HG02840 (cell line): ENCODE measurements around the gene DROSHA.
"Not testable (repeated sequence)": the region's sequence is repeated elsewhere in the genome, so short reads cannot be mapped to it uniquely, and the experiment has no call there.

Experiments
- ATAC-seq: cut with Tn5 transposase; IDR thresholded peaks from one replicate; pipeline ENCODE4 v1.9.1; 2021; ENCODE audit warnings: mild to moderate bottlenecking, moderate library complexity, moderate number of reproducible peaks; ENCODE audit not compliant: unreplicated experiment, low FRiP score

Gene DROSHA, protein sequence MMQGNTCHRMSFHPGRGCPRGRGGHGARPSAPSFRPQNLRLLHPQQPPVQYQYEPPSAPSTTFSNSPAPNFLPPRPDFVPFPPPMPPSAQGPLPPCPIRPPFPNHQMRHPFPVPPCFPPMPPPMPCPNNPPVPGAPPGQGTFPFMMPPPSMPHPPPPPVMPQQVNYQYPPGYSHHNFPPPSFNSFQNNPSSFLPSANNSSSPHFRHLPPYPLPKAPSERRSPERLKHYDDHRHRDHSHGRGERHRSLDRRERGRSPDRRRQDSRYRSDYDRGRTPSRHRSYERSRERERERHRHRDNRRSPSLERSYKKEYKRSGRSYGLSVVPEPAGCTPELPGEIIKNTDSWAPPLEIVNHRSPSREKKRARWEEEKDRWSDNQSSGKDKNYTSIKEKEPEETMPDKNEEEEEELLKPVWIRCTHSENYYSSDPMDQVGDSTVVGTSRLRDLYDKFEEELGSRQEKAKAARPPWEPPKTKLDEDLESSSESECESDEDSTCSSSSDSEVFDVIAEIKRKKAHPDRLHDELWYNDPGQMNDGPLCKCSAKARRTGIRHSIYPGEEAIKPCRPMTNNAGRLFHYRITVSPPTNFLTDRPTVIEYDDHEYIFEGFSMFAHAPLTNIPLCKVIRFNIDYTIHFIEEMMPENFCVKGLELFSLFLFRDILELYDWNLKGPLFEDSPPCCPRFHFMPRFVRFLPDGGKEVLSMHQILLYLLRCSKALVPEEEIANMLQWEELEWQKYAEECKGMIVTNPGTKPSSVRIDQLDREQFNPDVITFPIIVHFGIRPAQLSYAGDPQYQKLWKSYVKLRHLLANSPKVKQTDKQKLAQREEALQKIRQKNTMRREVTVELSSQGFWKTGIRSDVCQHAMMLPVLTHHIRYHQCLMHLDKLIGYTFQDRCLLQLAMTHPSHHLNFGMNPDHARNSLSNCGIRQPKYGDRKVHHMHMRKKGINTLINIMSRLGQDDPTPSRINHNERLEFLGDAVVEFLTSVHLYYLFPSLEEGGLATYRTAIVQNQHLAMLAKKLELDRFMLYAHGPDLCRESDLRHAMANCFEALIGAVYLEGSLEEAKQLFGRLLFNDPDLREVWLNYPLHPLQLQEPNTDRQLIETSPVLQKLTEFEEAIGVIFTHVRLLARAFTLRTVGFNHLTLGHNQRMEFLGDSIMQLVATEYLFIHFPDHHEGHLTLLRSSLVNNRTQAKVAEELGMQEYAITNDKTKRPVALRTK (N-terminal part only)

GRCh38 chr5:31531888-31532547 is at the start of gene DROSHA, which contains the start of gene C5orf22:
DROSHA (minus strand) TSS chr5:31532093; CDS start chr5:31529059, 3,034 bp downstream.
C5orf22 (plus strand) TSS chr5:31532301; CDS start chr5:31532393, 92 bp downstream.
- ATAC-seq = peak; percentile 98

DNA sequence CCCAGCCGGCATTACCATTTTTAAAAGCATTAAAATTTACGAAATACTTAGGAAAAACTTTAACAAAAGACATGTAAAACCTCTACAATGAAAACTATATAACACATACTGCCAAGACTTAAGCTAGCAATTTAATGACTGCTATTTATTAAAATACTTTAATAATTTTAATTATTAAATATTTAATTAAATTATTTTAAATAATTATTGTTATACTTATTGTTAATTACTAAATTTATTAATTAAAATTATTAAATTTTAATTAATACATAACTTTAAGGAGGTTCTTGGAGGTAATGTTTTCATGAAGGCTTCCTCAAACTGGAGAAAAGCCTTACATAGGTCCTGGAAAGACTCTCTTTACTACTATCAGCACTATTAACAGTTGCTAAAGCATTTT is 47.7 kb upstream of the DROSHA start:
- no peak for ATAC-seq

- ATAC-seq = no peak
Observed at GRCh38 chr5:31577438-31577837, 45.5 kb upstream of the DROSHA start.

DNA sequence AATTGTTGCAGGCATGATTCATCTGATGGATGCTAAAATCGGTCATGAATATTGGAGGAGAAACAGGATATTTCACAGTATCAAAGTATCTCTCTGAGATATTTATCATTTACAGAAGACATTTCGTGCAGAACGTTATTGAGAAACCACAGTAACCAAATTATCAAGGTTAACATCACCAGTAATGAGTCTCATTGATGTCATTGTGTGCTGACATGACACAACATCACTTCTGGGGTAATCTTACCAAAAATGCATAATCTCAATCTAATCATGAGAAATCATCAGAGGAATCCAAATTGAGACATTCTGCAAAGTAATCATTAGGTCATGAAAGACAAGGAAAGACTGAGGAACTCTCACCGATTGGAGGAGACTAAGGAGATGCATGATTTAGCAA is 42.9 kb upstream of the DROSHA start:
- no peak for ATAC-seq

- peak; percentile 70 for ATAC-seq
Observed at GRCh38 chr5:31573494-31574142, 41.7 kb upstream of the DROSHA start.

DNA sequence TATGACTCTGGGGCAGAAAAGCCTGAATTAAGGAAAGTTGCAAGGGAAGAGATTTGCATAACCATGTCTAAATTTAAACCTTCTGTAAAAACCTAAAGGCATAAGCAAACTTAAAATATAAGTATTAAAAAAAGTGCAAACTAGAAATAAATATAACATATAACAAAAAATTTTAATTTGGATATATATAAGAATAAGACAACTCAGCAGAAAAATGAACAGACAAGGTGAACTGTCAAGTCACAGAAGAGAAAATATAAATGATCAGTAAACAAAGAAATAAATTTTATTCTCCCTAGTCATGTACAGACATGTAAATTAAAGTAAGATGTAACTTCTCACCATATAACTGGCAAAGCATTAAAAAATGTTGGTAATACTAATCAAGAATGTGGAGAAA is 37.2 kb upstream of the DROSHA start:
- no peak for ATAC-seq

DNA sequence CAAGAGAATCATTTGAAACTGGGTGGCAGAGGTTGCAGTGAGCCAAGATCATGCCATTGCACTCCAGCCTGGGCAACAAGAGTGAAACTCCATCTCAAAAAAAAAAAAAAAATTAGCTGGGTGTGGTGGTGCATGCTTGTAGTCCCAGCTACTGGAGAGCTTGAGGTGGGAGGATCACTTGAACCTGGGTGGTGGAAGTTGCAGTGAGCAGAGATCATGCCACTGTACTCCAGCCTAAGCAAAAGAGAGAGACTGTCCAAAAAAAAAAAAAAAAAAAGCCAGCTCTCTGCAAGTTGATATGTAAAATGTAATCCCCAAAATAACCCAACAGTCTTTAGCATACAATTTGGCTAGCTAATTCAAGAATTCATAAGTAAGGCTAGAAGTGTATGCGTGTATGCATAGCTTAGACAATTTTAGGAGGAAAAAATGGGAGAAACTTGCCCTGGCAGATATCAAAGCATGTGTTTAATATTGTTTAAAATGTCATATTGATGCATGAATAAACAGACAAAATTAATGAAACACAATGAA is 36.5 kb upstream of the DROSHA start:
- ATAC-seq = no peak

DNA sequence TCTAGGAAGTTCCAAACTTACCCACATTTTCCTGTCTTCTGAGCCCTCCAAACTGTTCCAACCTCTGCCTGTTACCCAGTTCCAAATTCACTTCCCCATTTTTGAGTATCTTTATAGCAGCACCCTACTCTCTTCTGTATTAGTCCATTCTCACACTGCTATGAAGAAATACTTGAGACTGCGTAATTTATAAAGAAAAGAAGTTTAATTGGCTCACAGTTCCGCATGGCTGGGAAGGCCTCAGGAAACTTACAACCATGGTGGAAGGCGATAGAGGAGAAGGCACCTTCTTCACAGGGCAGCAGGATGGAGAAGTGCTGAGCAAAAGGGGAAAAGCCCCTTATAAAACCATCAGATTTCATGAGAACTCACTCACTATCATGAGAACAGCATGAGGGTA is 34.5 kb upstream of the DROSHA start:
- not testable (repeated sequence) for ATAC-seq

GRCh38 chr5:31563216-31563615 is 31.3 kb upstream of the DROSHA start:
- ATAC-seq = no peak

- ATAC-seq = no peak
Observed at GRCh38 chr5:31561946-31562345, 30.1 kb upstream of the DROSHA start.

- no peak for ATAC-seq
Observed at GRCh38 chr5:31559942-31560341, 28.0 kb upstream of the DROSHA start.

- no peak for ATAC-seq
Observed at GRCh38 chr5:31556461-31556860, 24.6 kb upstream of the DROSHA start.

- no peak for ATAC-seq
Observed at GRCh38 chr5:31554552-31554951, 22.7 kb upstream of the DROSHA start.

GRCh38 chr5:31553863-31554262 is 22.0 kb upstream of the DROSHA start:
- no peak for ATAC-seq

GRCh38 chr5:31551878-31552277 is 20.0 kb upstream of the DROSHA start:
- no peak for ATAC-seq

DNA sequence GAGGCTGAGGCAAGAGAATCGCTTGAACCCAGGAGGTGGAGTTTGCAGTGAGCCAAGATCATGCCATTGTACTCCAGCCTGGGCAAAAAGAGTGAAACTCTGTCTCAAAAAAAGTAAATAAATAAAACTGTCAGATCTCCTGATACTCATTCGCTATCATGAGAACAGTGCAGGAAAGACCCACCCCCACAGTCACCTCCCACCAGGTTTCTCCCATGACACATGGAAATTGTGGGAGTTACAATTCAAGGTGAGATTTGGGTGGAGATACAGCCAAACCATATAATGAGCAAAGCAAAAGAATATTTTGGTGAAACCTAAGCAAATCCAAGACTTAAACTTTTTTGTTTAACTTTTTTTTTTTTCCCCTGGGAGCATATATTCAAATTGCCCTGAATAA is 17.2 kb upstream of the DROSHA start:
- not testable (repeated sequence) for ATAC-seq

GRCh38 chr5:31537851-31538250 is 6.0 kb upstream of the DROSHA start:
- ATAC-seq = no peak

GRCh38 chr5:31537349-31537748 is 5.5 kb upstream of the DROSHA start:
- ATAC-seq = no peak

DNA sequence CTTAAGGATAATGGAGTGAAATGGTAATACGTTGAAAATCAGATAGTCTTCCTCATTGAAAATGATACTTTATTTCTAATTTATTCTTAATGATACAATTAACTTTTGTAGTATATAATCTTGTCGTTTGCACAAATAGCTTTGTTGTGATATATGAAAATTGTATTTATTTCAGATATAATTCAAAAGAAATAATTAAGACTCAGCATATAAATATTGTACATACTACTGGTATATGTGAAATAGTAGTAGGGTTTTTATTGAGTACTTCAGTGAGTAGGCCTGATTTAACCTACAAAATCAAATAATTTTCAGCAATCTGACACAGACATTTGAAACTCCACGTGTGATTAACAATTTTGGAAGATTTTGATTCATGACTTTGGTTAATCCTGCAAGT is 5.0 kb upstream of the DROSHA start:
- ATAC-seq = no peak
